GM18502 (cell line): ENCODE results near the gene FGD5.

Experiments
- ATAC-seq: cut with Tn5 transposase; IDR thresholded peaks from one replicate; pipeline ENCODE4 v1.9.1; 2021; ENCODE audit warnings: mild to moderate bottlenecking; ENCODE audit not compliant: unreplicated experiment, poor library complexity

FGD5 gene

DNA sequence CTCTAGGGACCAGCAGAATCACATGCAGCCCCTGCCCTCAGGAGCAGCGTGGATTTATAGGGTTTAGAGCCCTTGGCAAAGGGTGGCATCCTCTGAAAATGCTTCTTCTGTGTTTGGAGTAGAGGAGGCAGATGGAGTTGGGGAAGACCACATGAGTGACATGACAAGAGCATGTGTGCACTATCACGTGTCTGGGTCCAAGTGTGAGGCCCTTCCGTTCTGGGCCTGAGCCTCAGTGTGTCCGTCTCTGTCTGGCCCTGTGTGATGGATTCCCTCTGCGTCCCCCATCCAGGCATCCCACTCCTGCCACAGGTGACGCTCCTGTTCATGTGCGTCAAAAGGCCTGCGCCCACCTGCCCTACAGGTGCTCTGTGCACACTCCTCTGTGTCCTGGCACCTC is 30.1 kb downstream of the FGD5 start:
- no peak for ATAC-seq

DNA sequence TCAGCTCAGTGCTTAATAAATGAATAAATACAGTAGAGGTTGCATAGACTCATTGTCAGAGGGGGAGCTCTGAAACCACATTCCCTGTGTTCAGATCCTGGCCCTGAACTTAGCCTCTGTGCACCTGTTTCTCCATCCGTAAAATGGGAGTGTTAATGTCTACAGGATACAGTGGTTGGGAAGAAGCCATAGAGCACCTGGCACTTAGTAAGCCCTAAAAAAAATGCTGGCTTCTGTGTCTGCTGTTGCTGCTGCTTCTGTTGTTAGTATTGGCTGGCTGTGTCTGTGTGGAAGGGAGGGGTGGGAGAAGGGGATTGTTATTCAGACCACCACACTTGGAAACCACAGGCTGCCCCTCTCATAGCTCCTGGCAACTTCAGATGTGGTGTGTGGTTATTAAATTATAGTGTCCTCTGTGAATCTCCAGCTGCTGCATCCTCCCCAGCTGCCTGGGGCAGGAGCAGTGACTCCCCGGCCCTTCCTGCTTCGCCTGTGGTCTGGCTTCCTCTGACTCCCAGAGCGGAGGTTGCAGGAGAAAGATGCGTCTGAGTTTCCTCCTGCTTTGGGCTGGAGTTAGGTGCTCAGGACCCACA is 31.0 kb downstream of the FGD5 start:
- no peak for ATAC-seq

- ATAC-seq, result no peak
Measured at GRCh38 chr3:14852058-14852594, 33.4 kb downstream of the FGD5 start.

GRCh38 chr3:14852717-14853116 is 34.0 kb downstream of the FGD5 start:
- ATAC-seq, result no peak

- ATAC-seq, result no peak
Measured at GRCh38 chr3:14853271-14853951, 34.6 kb downstream of the FGD5 start.

GRCh38 chr3:14857506-14857905 is 38.7 kb downstream of the FGD5 start:
- ATAC-seq, result no peak

GRCh38 chr3:14858105-14858504 is 39.3 kb downstream of the FGD5 start:
- no peak for ATAC-seq

GRCh38 chr3:14859880-14860279 is 41.1 kb downstream of the FGD5 start:
- ATAC-seq, result no peak

DNA sequence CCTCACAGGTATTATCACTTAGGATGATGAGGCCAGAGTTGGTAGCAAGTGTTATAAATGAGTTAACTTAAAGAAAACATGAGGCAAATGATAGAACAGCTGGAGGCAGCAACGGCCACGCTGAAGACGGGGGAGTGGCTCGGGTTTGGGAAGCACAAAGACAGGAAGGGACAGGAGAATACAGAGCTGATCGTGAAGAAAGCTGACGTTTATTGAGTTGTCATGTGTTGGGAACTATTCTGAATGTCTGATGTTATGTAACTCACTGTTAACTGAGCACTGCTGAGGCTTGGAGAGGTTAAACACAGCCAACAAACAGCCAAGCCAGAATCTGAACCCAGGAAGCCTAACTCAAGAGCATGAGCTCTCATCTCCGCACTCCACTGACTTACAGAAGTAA is 42.3 kb downstream of the FGD5 start:
- ATAC-seq, result no peak

GRCh38 chr3:14861446-14862302 is 42.9 kb downstream of the FGD5 start:
- ATAC-seq, result no peak

DNA sequence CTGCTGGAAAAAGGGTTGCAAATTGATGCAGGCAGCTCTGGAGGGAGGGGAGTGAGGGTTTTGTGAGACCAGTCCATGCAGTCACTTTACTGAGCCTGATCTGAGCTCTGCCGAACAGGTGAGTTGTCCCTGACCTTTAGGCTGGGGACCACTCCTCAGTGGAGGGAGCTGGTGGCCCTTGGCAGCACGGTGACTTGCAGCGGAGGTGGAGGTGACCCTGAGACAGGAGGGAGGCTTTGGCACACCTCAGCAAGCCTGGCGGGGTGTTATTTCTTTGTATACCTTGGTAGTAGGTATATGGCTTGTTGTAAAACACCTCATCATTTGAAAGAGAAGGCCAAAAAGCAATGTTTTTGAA is 43.5 kb downstream of the FGD5 start:
- no peak for ATAC-seq

DNA sequence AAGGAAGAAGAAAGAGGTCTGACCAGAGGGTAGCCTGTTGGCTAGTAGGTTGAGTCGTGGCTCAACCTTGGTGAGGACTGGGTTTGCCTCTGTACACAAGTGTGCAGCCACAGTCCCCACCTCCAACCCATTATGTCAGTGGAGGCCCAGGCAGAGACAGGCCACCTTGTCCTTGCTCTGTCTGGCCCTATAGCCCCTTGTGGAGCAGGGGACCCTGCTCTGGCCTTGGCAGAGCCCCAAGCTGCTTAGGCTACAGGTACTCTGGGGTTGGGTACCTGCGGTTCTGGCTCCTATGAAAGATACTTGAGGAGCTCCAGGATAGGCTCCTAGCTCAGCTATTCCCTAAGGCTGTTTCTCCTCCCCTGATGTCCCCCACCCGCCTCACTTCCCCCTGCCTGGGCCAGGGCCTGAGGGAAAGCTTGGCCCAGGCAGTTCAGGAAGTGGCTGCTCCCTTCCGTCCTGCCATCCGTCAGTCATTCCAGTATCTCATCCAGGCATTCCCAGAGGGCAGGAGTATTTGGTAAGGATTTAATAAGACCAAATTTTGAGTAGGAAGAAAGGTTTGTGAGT is 44.0 kb downstream of the FGD5 start:
- ATAC-seq, result no peak

DNA sequence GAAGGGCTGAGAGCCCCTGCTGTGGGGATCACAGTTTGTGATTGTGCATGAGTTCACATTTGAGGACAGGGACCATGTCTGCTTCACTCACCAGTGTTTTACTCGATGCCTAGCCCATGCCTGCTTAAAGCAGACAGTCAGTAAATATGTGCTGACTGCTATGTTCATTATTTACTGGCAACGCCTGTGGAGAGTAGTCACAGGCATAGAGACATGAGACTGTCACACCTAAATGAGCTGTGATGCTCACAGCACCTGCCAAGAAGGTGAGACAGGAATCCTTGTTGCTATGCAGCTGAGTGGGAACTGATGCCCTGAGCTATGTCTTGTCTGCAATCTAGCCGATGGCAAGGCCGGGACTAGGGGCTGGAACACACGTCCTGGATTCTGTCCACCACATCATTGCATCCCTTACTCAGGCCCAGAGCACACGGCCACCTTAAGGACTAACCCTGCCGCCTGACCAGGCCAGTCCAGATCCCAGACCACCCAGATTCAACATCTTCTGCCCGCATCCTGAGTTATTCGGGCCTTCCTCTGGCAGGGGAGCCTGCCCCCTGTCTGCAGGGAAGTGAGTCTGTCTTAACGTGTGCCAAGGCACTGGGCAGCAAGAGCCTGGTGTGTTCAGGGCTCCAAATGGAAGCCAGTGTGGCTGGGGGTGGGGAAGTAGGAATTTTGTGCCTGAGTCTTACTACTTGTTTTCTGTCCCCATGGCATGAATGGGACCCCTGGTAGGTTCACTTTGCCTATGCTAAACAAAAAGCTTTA is 44.8 kb downstream of the FGD5 start:
- no peak for ATAC-seq

DNA sequence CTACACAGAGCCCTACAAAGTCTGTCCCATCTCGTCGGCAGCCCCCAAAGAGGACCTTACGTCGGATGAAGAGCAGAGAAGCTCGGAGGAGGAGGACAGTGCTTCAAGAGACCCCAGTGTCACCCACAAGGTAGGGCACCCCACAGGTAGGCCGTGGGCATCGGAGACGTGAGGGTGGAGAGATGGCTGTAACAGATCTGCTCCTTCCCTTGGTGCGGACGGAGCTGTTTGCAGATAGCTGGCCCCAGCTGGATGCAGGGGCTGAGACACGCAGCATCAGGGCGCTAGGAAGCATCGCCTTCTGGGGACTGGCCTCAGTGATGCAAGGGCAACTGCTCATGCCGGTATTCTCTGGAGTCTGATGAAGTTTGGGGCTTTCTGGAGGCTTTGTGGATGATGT is 45.4 kb downstream of the FGD5 start:
- ATAC-seq, result no peak

DNA sequence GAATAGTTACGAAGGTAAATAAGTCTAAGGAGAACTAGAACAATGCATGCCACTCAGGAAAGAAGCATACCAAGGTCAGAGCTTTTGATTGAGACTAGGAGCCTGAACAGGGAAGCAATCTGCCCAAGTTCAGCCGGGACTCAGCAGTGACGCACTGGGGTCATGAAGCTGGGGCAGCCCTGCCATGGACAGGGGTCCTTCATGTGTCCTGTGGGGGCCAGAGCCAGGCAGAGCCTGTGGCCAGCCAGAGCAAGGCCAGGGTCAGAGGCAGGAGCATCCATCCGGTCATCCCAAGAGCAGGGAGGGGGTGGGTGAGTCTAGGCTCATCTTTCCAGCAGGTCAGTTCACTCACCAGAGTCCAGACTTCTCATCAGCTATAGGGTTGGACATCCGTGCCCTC is 47.9 kb downstream of the FGD5 start:
- ATAC-seq, result no peak

DNA sequence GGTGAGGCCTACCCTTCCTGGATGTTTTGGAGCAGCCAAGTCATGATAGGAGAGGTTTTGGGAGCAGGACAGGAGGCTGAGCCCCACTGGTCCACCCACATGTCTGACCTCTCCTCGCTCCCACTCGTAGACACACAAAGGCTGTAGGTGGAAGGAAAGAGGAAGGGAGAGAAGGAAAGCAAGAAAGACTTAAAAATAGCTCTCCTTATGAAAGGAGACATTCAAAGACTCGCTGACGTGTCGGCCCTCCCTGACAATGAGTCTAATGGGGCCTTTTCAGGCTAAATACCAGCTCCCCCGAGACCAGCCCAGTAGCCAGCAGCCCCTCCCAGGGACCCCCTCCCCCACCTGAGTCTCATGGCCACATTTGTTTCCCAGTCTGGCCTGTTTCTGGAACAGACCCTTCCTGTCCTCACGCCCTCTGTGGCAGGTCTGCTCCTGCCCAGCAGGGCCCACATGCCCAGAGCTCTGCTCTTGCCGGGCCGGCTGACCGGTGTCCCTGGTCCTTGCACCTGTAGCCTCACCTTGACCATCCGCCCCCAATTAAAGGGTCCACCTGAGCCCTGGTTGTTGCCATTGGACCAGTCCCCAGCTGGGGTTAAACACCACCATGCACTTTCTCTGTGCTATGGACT is 49.3 kb downstream of the FGD5 start:
- no peak for ATAC-seq

DNA sequence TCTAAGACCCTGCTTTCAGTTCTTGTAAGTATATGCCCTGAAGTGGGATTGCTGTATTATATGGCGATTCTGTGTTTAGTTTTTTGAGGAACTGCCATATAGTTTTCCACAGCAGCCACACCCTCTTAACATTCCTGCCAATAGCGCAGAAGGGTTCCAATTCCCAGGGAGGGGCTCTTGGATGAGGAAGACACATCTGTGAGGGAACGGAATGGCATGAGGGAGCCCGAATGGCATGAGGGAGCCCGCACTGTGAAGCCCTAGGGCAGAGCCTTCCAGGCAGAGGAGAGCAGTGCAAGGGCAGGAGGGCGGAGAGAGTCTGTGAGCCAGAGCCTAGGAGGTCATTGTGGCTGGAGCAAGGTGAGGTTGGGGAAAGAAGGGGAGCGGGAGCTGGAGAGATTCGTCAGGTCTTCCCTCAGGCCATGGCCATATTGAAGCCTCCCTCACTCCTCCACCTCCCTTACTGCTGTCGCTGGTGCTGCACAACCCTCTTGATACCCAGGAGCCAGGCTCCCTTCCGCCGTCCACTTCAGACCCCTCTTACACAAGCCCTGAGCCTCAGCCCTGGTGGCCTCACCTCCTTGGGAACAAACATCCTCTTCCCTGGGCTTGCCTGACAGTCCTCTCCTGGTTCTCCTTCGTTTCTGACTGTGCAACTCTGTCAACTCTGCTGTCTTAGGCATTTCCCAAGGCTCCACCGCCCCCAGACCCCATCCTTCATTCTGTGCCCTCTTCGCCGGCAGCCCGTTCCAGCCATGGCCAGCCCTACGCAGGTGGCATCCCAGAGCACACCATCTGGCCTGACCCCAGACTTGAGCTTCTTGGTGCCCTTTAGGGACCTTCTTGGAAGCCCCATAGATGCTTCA is 51.4 kb downstream of the FGD5 start:
- ATAC-seq, result no peak

DNA sequence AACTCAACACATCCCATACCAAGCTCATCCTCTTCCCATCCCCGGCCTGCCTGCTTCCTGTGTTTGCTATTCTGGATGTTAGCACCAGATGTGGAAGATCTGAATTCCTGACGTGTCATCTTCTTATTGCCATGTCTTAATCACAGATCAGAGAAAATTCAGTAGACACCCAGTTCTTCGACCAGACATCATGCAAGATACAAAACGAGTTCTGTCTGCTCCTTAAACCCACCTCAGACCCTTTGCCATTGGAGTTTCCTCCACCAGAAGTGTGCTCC is 52.0 kb downstream of the FGD5 start:
- ATAC-seq, result no peak
